SK-N-SH (cell line): ENCODE results near the gene POLR1C.

ENCODE experiments used
- POLR2AphosphoS5 ChIP-seq: IDR thresholded peaks from 2 replicates; pipeline ENCODE4 v1.6.1; 2012; ENCODE audit warnings: low read depth, low read length
- TF ChIP-seq, protein P1 (sequence below): fragments of 200-600 bp; sonication (generic); IDR thresholded peaks from 2 replicates; pipeline ENCODE4 v1.6.1; 2017; ENCODE audit warnings: antibody characterized with exemption, mild to moderate bottlenecking, moderate library complexity
- TF ChIP-seq, protein P2 (sequence below): IDR thresholded peaks from 2 replicates; pipeline ENCODE4 v1.4.0; 2012; ENCODE audit warnings: low read depth

DNA sequence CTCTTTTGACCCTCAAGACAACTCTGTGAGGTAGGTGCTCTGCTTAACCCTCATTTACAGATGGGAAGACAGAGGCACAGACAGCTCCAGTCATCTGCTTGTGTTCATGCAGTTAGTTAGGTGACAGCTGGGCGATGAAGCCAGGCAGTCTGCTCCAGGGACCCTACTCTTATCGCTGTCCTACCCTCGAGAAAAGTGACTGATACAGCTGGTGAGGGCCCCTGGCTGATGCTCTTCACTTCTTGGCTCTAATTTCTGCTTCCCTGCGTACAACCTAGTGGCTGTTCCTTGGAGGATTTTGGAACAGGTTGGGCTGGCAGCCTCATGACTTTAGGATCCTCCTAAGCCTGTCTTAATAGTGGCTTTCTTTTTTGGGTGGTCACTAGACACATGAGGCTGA lies 48.6 kb upstream of the POLR1C start:
- TF ChIP-seq, protein P1, sequence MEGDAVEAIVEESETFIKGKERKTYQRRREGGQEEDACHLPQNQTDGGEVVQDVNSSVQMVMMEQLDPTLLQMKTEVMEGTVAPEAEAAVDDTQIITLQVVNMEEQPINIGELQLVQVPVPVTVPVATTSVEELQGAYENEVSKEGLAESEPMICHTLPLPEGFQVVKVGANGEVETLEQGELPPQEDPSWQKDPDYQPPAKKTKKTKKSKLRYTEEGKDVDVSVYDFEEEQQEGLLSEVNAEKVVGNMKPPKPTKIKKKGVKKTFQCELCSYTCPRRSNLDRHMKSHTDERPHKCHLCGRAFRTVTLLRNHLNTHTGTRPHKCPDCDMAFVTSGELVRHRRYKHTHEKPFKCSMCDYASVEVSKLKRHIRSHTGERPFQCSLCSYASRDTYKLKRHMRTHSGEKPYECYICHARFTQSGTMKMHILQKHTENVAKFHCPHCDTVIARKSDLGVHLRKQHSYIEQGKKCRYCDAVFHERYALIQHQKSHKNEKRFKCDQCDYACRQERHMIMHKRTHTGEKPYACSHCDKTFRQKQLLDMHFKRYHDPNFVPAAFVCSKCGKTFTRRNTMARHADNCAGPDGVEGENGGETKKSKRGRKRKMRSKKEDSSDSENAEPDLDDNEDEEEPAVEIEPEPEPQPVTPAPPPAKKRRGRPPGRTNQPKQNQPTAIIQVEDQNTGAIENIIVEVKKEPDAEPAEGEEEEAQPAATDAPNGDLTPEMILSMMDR: no peak
- TF ChIP-seq POLR2AphosphoS5: no peak
- TF ChIP-seq, protein P2, sequence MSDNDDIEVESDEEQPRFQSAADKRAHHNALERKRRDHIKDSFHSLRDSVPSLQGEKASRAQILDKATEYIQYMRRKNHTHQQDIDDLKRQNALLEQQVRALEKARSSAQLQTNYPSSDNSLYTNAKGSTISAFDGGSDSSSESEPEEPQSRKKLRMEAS: no peak
